Measurements from ENCODE around the gene CARS1.

CARS1 gene

GRCh38 chr11:3018596-3018995 lies 38.6 kb downstream of the CARS1 start:
- no peaks in the 10 kb centered on the region for H3K36me3 ChIP-seq (ENCODE audit: insufficient read depth)
- H3K4me3 ChIP-seq (IDR thresholded peaks at IDR 0.05; ENCODE audit: insufficient read depth, low read depth, low read length): no peak overlapping the region
- H3K27me3 ChIP-seq (ENCODE audit: insufficient read depth, low read depth): no peaks in the 10 kb centered on the region

GRCh38 chr11:3016861-3017260 lies 40.4 kb downstream of the CARS1 start:
- Histone ChIP-seq H4K20me1 (ENCODE audit: insufficient read depth) (no peaks in the 10 kb centered on the region), H2AFZ (ENCODE audit: low read depth) (no peak overlapping the region), H3K4me2 (no peak overlapping the region), H3K9ac (no peak overlapping the region), H3K27ac (no peak overlapping the region), H3K4me1 (ENCODE audit: low read depth, poor library complexity, severe bottlenecking) (peaks cover 33% of the 10 kb centered on the region), H3K27me3 (ENCODE audit: insufficient read depth, low read depth) (no peaks in the 10 kb centered on the region), H3K79me2 (ENCODE audit: insufficient read depth, low read depth) (no peaks in the 10 kb centered on the region), H3K36me3 (ENCODE audit: insufficient read depth) (no peaks in the 10 kb centered on the region), H3K4me3 (IDR thresholded peaks at IDR 0.05; ENCODE audit: insufficient read depth, low read depth, low read length) (no peak overlapping the region)
- TF ChIP-seq, protein P1, sequence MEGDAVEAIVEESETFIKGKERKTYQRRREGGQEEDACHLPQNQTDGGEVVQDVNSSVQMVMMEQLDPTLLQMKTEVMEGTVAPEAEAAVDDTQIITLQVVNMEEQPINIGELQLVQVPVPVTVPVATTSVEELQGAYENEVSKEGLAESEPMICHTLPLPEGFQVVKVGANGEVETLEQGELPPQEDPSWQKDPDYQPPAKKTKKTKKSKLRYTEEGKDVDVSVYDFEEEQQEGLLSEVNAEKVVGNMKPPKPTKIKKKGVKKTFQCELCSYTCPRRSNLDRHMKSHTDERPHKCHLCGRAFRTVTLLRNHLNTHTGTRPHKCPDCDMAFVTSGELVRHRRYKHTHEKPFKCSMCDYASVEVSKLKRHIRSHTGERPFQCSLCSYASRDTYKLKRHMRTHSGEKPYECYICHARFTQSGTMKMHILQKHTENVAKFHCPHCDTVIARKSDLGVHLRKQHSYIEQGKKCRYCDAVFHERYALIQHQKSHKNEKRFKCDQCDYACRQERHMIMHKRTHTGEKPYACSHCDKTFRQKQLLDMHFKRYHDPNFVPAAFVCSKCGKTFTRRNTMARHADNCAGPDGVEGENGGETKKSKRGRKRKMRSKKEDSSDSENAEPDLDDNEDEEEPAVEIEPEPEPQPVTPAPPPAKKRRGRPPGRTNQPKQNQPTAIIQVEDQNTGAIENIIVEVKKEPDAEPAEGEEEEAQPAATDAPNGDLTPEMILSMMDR (conservative IDR thresholded peaks at IDR 0.05; ENCODE audit: low read depth, low read length): no peak

More at GRCh38 chr11:3018596-3018995, 38.6 kb downstream of the CARS1 start:
- Histone ChIP-seq H3K79me2 (ENCODE audit: insufficient read depth, low read depth) (no peaks in the 10 kb centered on the region), H3K4me1 (ENCODE audit: low read depth, poor library complexity, severe bottlenecking) (peaks cover 33% of the 10 kb centered on the region), H3K9ac (no peak overlapping the region), H3K27ac (no peak overlapping the region), H4K20me1 (ENCODE audit: insufficient read depth) (no peaks in the 10 kb centered on the region), H2AFZ (ENCODE audit: low read depth) (no peak overlapping the region), H3K4me2 (no peak overlapping the region)
- TF ChIP-seq, protein P1 (conservative IDR thresholded peaks at IDR 0.05; ENCODE audit: low read depth, low read length): no peak

DNA sequence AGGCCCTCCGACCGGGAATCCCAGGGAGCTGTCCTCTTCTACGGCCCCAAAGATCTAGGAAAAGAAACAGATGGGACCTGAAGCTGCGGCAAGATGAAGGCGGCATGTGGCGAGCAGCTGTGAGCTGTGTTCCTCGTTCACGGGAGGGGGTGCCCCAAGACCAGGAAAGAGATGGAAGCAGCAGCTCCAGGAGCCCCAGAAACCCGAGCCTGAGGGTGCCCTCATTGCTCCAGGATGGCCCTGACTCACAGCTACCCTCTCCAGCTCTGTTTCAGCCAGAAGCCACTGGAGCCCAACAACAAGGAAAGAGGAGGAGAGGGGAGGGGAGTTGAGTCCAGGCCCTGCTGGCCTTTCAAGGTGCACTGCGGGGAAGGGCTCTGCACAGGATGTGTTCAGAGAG lies 41.4 kb downstream of the CARS1 start:
- Histone ChIP-seq H3K4me1 (ENCODE audit: low read depth, poor library complexity, severe bottlenecking) (peaks cover 43% of the 10 kb centered on the region), H3K4me2 (no peak overlapping the region), H3K9ac (no peak overlapping the region), H3K79me2 (ENCODE audit: insufficient read depth, low read depth) (no peaks in the 10 kb centered on the region), H3K27me3 (ENCODE audit: insufficient read depth, low read depth) (no peaks in the 10 kb centered on the region), H3K36me3 (ENCODE audit: insufficient read depth) (no peaks in the 10 kb centered on the region), H3K4me3 (IDR thresholded peaks at IDR 0.05; ENCODE audit: insufficient read depth, low read depth, low read length) (no peak overlapping the region), H2AFZ (ENCODE audit: low read depth) (no peak overlapping the region), H4K20me1 (ENCODE audit: insufficient read depth) (no peaks in the 10 kb centered on the region), H3K27ac (no peak overlapping the region)
- TF ChIP-seq, protein P1 (conservative IDR thresholded peaks at IDR 0.05; ENCODE audit: low read depth, low read length): no peak

- H2AFZ ChIP-seq (ENCODE audit: low read depth): no peak overlapping the region
- H3K4me1 ChIP-seq (ENCODE audit: low read depth, poor library complexity, severe bottlenecking): peaks cover 52% of the 10 kb centered on the region
- no peak overlapping the region for H3K4me3 ChIP-seq (IDR thresholded peaks at IDR 0.05; ENCODE audit: insufficient read depth, low read depth, low read length)
- H3K36me3 ChIP-seq (ENCODE audit: insufficient read depth): no peaks in the 10 kb centered on the region
- H3K4me2 ChIP-seq: no peak overlapping the region
- no peaks in the 10 kb centered on the region for H4K20me1 ChIP-seq (ENCODE audit: insufficient read depth)
- no peak overlapping the region for H3K27ac ChIP-seq
- H3K27me3 ChIP-seq (ENCODE audit: insufficient read depth, low read depth): no peaks in the 10 kb centered on the region
- H3K79me2 ChIP-seq (ENCODE audit: insufficient read depth, low read depth): no peaks in the 10 kb centered on the region
- H3K9ac ChIP-seq: no peak overlapping the region
- TF ChIP-seq, protein P1 (conservative IDR thresholded peaks at IDR 0.05; ENCODE audit: low read depth, low read length): no peak
These were observed 42.3 kb downstream of the CARS1 start for GRCh38 chr11:3014943-3015342.
